Esophagus squamous epithelium (tissue), 4 donors: Measurements from ENCODE around the gene MRPL11.

ENCODE experiments used
- CTCF ChIP-seq, 6 experiments: fragments of 450-650 bp in 4 of 6; fragments of 200-600 bp in 2 of 6; sonication (generic) in 2 of 6; IDR thresholded peaks; one replicate each; pipeline ENCODE4 v1.5.1; 2016 to 2019; ENCODE audit warnings: antibody characterized with exemption in 6 of 6, mild to moderate bottlenecking in 4 of 6, moderate library complexity in 4 of 6
- POLR2A ChIP-seq, 4 donors: fragments of 450-650 bp; IDR thresholded peaks; one replicate each; pipeline ENCODE4 v1.6.1; 2017; ENCODE audit warnings: antibody characterized with exemption in 4 of 4, mild to moderate bottlenecking in 4 of 4, moderate library complexity in 3 of 4

- TF ChIP-seq CTCF (IDR thresholded peaks at IDR 0.05) (no peak), POLR2A (IDR thresholded peaks at IDR 0.05) (no peak)
These were observed 13.0 kb upstream of the MRPL11 start for GRCh38 chr11:66451663-66452062.
